GM12801 (cell line): Measurements from ENCODE around the gene H2AZ2.

Experiments
- TF ChIP-seq, protein P1 (sequence below): IDR thresholded peaks from one replicate; pipeline ENCODE4 v1.5.1; 2011; ENCODE audit warnings: control low read depth; ENCODE audit not compliant: insufficient read length; ENCODE audit errors: extremely low read depth

H2AZ2 gene

DNA sequence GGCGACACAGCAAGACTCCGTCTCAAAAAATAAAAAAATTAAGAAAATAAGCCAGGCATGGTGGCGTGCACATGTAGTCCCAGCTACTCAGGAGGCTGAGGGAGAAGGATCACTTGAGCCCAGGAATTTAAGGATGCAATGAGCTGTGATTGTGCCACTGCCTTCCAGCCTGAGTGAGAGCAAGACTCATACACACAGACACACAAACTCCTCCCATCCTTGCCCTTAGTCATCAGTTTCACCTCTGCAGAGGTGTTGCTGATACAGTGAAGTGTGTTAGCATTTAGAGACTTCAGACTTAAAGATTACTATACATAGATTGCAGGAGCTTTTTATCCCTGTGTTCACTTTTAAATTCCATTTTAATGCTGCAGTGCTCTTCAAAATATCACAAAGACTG, 5.5 kb upstream of the H2AZ2 start:
- TF ChIP-seq, protein P1, sequence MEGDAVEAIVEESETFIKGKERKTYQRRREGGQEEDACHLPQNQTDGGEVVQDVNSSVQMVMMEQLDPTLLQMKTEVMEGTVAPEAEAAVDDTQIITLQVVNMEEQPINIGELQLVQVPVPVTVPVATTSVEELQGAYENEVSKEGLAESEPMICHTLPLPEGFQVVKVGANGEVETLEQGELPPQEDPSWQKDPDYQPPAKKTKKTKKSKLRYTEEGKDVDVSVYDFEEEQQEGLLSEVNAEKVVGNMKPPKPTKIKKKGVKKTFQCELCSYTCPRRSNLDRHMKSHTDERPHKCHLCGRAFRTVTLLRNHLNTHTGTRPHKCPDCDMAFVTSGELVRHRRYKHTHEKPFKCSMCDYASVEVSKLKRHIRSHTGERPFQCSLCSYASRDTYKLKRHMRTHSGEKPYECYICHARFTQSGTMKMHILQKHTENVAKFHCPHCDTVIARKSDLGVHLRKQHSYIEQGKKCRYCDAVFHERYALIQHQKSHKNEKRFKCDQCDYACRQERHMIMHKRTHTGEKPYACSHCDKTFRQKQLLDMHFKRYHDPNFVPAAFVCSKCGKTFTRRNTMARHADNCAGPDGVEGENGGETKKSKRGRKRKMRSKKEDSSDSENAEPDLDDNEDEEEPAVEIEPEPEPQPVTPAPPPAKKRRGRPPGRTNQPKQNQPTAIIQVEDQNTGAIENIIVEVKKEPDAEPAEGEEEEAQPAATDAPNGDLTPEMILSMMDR: no peak

DNA sequence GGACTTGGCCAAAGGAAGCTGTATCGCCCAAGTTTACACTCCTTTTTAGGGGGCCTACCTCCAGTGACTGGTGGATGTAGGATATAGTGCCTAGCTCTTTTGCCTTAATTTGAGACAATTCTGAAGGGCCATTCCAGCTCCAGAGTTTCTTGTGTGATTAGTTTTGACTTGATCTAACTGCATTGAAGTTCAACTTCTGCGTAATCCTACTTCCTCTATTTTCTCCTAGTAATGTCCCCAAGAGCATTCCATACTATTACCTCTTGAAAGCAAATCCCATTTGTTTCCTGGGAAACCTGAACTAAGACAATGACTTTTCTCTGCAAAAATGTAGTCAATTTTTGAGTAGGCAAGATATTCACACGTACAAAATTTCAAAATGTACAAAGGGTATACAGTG, 4.7 kb upstream of the H2AZ2 start:
- TF ChIP-seq, protein P1: no peak

DNA sequence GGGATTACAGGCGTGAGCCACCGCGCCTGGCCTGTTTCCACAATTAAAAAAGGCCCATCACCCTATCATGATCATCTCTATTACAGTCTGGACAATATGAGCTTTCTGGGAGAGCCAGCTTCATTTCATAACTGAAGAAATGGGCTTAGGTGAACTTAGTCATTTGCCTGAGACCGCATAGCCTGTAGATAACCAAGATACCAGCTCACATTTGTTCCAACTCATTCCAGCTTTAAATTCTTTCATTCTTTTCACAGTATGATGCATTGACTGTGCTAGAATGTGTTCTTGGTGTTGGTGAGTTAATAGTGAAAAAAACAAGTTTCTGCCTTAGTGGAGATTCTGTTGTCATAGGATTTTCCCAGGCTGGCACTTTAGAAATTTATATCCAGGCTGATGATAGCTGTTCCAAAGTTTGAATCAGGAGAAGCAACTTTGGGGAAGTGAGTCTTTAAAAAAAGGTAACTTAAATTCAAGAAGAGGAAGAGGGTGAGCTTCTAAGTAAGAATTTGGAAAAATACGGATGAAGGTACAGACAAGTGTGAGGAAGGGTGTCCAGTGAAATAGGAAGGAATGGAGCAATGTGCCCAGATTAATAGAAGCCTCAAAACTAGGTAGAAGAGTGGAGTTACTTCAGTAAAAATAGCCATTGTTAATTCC, 2.1 kb upstream of the H2AZ2 start:
- TF ChIP-seq, protein P1: no peak

DNA sequence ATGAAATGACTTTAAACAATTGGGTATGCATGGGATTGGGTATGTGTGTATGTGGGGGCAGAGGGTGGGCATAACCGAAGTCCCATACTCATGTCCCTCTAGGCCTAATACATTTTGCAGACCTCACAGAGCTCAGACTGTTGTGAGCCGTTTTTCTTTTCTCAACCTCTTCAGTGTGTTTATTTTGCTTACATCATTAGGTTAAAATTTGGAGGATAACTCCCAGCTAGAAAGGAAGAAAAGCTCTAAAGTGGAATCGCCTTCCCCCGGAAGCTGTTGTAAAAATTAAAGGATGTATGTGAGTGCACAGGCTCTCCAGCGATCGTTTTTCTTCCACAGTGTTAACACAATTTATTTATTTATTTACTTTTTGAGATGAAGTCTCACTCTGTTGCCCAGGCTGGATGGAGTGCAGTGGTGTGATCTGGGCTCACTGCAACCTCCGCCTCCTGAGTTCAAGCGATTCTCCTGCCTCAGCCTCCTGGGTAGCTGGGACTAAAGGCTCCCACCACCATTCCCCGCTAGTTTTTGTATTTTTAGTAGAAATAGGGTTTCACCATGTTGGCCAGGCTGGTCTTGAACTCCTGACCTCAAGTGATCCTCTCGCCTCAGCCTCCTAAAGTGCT, 1.5 kb upstream of the H2AZ2 start:
- TF ChIP-seq, protein P1: no peak

DNA sequence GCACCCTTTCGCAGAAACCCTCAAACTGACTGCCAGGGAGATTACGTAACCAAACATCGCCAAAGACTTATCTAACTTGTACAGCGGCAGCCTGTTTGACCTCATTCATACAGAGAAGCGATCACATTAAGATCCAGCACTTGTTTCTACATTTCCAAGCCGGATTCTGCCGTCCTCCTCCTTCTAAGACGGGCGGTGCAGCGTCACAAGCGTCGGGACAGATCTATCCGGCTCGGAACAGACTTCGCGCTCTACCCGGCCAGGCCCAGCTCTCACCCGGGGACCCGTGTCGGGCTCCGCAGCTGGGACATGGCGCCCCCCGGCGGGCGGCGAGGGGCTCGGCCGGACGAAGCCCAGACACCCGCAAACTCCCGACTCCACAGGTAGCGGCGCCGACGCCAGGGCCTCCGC, 373 bp downstream of the H2AZ2 start:
- TF ChIP-seq, protein P1: no peak

DNA sequence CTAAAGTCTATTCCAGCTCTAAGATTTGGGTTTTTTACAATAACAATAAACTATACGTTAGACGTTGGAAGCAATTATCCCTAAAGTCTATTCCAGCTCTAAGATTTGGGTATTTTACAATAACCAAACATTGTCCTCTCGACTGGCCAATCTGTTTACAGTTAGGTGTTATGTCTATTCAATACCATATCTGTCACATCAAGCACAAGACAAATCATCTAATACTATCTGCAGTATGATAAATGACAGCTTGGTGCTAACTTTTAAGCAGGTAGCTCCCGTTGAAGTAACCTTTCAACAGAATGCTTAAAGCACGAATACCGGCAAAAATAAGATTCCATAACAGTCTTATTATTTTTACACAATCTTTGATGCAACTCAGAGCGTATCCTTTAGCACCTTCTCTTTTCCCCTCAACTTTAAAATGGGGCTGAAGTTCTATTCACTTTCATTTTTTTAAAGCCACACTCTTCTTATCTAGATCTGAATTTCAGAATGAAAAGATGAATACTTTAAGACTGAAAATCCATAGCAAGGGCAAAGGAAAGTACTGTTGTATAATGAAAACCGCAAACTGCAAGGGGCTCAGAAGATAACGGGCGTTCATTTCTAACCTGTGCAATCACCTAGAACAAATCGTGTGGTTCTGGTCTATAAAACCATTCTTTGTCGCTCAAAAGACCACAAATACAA, 925 bp downstream of the H2AZ2 start:
- TF ChIP-seq, protein P1: no peak

DNA sequence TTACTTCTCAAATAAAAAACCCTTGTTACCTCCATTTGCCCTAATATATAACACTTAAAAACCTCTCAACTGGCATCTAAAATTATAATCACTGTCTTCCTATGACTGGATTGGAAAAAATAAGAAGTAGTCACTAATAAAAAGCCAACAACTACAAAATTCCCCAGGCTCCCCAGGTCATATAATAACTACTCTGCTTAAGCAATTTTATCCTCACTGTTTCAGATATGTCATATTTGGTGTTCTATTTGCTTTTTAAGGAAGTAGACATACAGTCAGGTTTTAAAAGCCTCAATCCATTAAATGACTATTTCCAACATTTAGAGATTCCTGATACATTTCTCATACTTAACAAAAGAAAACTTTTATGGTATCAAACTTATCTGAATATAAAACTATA, 2.4 kb downstream of the H2AZ2 start:
- TF ChIP-seq, protein P1: no peak
